Measurements from ENCODE around the gene SMIM21. TPM values are rescaled to one million over a fixed set of nuclear protein-coding genes. Genes with fewer than 3 reads are reported as not detected.

SMIM21 gene
- polyA plus RNA-seq, 1 donor = not detected

- no peak for DNase-seq (ENCODE audit: low read depth)
These were observed 5.1 kb downstream of the SMIM21 start for GRCh38 chr18:75422341-75422910.

GRCh38 chr18:75421656-75422055 lies 5.8 kb downstream of the SMIM21 start:
- DNase-seq (ENCODE audit: low read depth) = no peak

DNA sequence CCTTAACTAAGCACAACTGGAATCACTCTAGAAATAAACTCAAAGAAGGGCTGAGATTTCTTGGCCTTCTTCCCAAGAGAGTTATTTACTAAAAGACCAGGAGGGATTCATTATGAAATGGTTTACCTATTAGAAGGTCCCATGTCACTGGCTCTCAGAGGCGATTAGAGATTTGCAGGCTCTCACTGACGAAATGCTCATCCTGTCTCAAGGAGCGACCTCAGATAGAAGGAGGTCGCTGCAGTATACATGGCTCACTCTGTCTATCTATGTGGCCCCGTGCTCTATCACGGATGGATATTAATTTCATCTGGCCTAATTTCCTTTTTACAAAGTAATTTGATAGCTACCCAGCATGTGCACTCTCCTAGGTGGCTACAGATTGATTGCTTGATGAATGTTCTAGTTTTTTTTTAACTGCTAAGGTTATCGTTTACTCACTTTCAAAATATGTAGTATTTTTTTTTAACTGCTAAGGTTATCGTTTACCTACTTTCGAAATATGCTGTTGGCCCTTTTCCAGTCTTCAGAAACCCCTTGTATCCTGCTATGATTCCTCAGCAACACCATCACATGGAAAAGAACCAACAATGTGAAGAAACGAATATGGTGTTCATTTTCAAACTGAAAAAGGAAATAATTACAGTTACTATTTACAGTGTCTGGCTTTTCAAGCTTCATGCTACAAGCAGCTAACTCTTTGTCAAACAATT lies 9.1 kb downstream of the SMIM21 start:
- DNase-seq (ENCODE audit: low read depth) = no peak

DNA sequence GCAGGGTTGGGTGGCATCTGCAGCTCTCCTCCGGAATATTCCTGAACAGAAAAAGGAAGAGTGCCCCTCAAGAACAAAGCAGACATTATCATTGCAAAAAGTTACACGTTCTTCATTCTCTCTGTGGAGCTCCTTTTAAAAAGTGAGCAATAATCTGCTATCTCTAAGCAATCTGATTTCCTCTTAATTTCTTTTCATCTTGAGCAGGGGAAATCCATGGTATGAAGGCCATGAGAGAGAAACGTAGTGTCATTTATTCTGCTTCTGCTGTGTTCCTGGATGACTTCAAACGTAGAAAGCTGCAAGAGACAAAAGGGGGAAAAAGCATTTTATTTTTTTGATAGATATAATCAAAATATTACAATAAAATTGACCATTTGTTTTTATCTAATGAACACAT lies 16.9 kb downstream of the SMIM21 start:
- DNase-seq (ENCODE audit: low read depth) = no peak

- DNase-seq (ENCODE audit: low read depth) = no peak
These were observed 17.7 kb downstream of the SMIM21 start for GRCh38 chr18:75409806-75410205.

DNA sequence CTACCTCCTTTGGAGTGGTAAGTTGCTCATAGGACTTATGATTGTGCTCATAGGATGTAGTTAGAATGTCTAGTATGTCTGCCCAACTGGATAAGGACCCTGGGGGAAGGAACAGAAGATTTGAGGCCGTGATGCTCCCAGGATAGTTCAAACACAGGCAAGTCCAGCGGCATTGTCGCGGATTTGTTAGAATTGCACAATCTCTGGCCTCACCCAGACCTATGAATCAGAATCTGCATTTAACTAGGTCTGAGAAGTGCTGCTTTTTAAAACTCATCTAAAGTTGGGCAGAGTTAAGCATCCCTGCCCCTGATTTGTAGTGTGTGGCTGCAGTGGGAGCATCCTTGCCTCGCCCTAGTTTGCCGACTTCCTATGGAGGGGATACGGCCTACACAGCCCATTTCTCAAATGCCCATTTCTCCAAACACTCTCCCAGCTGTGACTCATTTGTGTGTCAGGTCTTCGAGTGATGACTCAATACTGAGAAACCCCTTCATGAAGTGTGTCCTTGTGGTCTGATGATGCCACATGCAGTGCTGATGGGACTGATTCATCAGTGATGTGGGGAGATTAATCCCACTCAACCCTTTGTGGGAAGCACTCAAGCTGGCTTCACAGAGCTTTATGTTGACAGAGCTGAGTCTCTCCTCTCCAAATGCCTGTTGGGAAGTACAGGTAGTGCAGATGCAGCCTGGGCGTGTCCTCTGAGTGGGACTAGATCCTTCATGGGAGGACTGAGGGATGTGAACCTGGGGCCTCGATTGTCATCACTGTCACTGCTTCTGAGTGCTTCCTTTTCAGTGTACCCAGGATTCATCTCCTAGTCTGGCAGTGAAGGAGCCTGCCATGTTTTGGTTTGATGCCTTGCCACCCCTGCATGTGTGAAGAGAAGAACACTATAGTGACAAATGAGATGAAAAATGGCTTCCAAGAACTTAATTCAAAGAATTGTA lies 18.7 kb downstream of the SMIM21 start:
- no peak for DNase-seq (ENCODE audit: low read depth)

GRCh38 chr18:75407468-75408437 lies 19.8 kb downstream of the SMIM21 start:
- no peak for DNase-seq (ENCODE audit: low read depth)

- DNase-seq (ENCODE audit: low read depth) = no peak
These were observed 20.7 kb downstream of the SMIM21 start for GRCh38 chr18:75406491-75407445.

DNA sequence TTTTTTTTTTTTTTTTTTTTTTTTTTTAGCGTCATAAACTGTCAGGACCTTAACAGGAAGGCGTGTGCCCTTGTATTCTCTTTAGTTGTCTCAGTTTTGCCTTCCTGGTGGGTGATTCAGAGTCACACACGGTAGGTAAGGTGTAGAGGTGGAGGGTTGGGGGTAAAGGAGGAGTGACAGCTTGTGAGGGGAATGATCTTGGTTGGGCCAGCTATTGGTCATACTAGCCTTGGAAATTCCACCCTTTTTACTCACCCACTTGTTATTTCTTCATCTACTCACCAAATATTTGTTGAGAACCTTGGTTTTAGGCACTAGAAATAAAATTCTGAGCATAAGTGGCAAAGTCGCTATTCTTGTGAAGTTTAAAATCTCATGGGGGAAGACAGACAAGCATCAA lies 22.2 kb downstream of the SMIM21 start:
- DNase-seq (ENCODE audit: low read depth) = no peak

DNA sequence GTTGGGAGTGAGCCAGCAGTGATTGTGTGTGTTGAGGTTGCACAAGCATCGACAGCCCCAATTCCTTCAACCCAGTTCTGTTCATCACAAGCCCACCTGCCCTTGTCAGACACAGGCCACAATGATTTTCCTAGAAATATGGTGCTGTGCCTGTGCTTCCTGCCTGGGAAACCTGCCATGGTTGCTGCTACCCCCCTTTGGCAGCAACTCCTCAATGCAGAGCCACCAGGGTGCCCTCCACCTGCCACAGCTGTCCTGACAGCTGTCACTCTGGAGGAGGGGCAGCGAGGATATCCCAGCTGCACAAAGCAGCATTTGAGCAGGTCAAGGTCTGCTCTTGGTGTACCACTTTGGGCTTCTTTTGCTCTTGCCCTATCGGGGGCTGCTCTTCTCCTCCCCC lies 27.1 kb downstream of the SMIM21 start:
- no peak for DNase-seq (ENCODE audit: low read depth)

- DNase-seq (ENCODE audit: low read depth) = no peak
These were observed 32.4 kb downstream of the SMIM21 start for GRCh38 chr18:75395137-75395536.

DNA sequence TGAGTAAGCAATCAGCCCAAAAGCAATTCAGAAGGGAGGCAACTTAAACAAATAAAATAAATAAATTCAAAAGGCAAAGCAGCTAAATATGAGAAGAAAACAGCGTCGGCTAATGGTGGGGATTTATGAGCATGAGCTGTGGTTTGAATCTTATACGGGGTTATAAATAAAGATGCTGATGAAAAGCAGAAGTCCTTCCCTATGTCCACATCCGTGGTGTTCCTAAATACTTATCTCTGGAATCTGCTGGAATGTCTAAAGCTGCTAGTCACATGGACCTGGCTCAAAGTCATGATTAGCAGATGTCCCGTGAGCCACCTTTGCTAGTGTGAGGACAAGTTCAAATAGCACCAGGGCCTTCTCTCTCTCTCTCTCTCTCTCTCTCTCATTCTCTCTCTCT lies 33.8 kb downstream of the SMIM21 start:
- no peak for DNase-seq (ENCODE audit: low read depth)

DNA sequence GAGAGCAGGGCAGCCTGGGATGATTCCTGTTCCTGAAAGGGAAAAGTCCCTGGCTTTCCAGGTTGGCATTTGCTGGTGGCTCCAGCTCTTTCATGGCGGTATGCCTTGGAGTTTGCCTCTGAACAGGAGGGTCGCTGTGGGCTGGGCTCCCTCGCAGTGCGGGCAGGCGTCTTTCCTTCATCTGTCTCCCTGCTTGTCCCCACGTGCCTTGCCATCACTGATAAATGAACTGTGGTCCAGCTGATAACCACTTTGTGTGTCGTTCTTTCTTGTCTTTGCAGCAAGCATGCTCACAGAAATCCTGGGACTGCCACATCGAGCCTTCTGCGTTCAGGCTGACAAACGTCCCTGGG lies 35.3 kb downstream of the SMIM21 start:
- DNase-seq (ENCODE audit: low read depth) = no peak

- DNase-seq (ENCODE audit: low read depth) = no peak
These were observed 36.0 kb downstream of the SMIM21 start for GRCh38 chr18:75391279-75392225.

- no peak for DNase-seq (ENCODE audit: low read depth)
These were observed 36.6 kb downstream of the SMIM21 start for GRCh38 chr18:75390854-75391253.

- DNase-seq (ENCODE audit: low read depth) = no peak
These were observed 43.4 kb downstream of the SMIM21 start for GRCh38 chr18:75384144-75384543.

- DNase-seq (ENCODE audit: low read depth) = no peak
These were observed 48.9 kb downstream of the SMIM21 start for GRCh38 chr18:75378376-75379315.

- DNase-seq (ENCODE audit: low read depth) = no peak
These were observed 49.6 kb downstream of the SMIM21 start for GRCh38 chr18:75377926-75378325.

All from forelimb muscle (tissue), 1 donor.